ENCODE measurements around the gene RASD1.

GRCh38 chr17:17480593-17481148 is 15.5 kb downstream of the RASD1 start:
- TF ChIP-seq CTCF (conservative IDR thresholded peaks at IDR 0.05; ENCODE audit: low read depth in 2 of 2) (no peak), POLR2AphosphoS5 (IDR thresholded peaks at IDR 0.05; ENCODE audit: low read depth) (no peak), EZH2phosphoT487 (IDR thresholded peaks at IDR 0.05; ENCODE audit: unreplicated experiment) (no peak), EZH2 (IDR thresholded peaks at IDR 0.05; ENCODE audit: low read depth, unreplicated experiment) (no peak)
- TF ChIP-seq, protein P1, sequence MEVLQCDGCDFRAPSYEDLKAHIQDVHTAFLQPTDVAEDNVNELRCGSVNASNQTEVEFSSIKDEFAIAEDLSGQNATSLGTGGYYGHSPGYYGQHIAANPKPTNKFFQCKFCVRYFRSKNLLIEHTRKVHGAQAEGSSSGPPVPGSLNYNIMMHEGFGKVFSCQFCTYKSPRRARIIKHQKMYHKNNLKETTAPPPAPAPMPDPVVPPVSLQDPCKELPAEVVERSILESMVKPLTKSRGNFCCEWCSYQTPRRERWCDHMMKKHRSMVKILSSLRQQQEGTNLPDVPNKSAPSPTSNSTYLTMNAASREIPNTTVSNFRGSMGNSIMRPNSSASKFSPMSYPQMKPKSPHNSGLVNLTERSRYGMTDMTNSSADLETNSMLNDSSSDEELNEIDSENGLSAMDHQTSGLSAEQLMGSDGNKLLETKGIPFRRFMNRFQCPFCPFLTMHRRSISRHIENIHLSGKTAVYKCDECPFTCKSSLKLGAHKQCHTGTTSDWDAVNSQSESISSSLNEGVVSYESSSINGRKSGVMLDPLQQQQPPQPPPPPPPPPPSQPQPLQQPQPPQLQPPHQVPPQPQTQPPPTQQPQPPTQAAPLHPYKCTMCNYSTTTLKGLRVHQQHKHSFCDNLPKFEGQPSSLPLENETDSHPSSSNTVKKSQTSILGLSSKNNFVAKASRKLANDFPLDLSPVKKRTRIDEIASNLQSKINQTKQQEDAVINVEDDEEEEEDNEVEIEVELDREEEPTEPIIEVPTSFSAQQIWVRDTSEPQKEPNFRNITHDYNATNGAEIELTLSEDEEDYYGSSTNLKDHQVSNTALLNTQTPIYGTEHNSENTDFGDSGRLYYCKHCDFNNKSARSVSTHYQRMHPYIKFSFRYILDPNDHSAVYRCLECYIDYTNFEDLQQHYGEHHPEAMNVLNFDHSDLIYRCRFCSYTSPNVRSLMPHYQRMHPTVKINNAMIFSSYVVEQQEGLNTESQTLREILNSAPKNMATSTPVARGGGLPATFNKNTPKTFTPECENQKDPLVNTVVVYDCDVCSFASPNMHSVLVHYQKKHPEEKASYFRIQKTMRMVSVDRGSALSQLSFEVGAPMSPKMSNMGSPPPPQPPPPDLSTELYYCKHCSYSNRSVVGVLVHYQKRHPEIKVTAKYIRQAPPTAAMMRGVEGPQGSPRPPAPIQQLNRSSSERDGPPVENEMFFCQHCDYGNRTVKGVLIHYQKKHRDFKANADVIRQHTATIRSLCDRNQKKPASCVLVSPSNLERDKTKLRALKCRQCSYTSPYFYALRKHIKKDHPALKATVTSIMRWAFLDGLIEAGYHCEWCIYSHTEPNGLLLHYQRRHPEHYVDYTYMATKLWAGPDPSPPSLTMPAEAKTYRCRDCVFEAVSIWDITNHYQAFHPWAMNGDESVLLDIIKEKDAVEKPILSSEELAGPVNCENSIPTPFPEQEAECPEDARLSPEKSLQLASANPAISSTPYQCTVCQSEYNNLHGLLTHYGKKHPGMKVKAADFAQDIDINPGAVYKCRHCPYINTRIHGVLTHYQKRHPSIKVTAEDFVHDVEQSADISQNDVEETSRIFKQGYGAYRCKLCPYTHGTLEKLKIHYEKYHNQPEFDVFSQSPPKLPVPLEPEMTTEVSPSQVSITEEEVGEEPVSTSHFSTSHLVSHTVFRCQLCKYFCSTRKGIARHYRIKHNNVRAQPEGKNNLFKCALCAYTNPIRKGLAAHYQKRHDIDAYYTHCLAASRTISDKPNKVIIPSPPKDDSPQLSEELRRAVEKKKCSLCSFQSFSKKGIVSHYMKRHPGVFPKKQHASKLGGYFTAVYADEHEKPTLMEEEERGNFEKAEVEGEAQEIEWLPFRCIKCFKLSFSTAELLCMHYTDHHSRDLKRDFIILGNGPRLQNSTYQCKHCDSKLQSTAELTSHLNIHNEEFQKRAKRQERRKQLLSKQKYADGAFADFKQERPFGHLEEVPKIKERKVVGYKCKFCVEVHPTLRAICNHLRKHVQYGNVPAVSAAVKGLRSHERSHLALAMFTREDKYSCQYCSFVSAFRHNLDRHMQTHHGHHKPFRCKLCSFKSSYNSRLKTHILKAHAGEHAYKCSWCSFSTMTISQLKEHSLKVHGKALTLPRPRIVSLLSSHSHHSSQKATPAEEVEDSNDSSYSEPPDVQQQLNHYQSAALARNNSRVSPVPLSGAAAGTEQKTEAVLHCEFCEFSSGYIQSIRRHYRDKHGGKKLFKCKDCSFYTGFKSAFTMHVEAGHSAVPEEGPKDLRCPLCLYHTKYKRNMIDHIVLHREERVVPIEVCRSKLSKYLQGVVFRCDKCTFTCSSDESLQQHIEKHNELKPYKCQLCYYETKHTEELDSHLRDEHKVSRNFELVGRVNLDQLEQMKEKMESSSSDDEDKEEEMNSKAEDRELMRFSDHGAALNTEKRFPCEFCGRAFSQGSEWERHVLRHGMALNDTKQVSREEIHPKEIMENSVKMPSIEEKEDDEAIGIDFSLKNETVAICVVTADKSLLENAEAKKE (CRISPR knock-in tag; IDR thresholded peaks at IDR 0.05), result no peak
- TF ChIP-seq, protein P2, sequence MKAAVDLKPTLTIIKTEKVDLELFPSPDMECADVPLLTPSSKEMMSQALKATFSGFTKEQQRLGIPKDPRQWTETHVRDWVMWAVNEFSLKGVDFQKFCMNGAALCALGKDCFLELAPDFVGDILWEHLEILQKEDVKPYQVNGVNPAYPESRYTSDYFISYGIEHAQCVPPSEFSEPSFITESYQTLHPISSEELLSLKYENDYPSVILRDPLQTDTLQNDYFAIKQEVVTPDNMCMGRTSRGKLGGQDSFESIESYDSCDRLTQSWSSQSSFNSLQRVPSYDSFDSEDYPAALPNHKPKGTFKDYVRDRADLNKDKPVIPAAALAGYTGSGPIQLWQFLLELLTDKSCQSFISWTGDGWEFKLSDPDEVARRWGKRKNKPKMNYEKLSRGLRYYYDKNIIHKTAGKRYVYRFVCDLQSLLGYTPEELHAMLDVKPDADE (IDR thresholded peaks at IDR 0.05), result no peak
- TF ChIP-seq, protein P3, sequence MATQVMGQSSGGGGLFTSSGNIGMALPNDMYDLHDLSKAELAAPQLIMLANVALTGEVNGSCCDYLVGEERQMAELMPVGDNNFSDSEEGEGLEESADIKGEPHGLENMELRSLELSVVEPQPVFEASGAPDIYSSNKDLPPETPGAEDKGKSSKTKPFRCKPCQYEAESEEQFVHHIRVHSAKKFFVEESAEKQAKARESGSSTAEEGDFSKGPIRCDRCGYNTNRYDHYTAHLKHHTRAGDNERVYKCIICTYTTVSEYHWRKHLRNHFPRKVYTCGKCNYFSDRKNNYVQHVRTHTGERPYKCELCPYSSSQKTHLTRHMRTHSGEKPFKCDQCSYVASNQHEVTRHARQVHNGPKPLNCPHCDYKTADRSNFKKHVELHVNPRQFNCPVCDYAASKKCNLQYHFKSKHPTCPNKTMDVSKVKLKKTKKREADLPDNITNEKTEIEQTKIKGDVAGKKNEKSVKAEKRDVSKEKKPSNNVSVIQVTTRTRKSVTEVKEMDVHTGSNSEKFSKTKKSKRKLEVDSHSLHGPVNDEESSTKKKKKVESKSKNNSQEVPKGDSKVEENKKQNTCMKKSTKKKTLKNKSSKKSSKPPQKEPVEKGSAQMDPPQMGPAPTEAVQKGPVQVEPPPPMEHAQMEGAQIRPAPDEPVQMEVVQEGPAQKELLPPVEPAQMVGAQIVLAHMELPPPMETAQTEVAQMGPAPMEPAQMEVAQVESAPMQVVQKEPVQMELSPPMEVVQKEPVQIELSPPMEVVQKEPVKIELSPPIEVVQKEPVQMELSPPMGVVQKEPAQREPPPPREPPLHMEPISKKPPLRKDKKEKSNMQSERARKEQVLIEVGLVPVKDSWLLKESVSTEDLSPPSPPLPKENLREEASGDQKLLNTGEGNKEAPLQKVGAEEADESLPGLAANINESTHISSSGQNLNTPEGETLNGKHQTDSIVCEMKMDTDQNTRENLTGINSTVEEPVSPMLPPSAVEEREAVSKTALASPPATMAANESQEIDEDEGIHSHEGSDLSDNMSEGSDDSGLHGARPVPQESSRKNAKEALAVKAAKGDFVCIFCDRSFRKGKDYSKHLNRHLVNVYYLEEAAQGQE (IDR thresholded peaks at IDR 0.05; ENCODE audit: unreplicated experiment), result no peak
